CD4-positive, alpha-beta T cell treated with Interleukin-15 for 4 hours (primary cell): ENCODE measurements around the gene EXOC7.
"Not testable (repeated sequence)": the region's sequence is repeated elsewhere in the genome, so short reads cannot be mapped to it uniquely, and the experiment has no call there.

Experiments
- DNase-seq: peaks from one replicate; pipeline ENCODE4 v3.0.0-alpha.2; 2020; ENCODE audit warnings: low spot score

EXOC7 gene

GRCh38 chr17:76075364-76076145 lies 28.0 kb downstream of the EXOC7 start:
- no peak for DNase-seq

GRCh38 chr17:76074390-76075363 lies 28.9 kb downstream of the EXOC7 start, which contains the start of gene GALR2:
Gene GALR2 (plus strand): TSS chr17:76074781. CDS start chr17:76074884, 103 bp downstream.
- no peak for DNase-seq

- peak; percentile 88 for DNase-seq
Observed at GRCh38 chr17:76072148-76072858, 31.3 kb downstream of the EXOC7 start, which contains the start of gene SRP68. Gene SRP68 (minus strand): TSS chr17:76072517. CDS start chr17:76072491, 26 bp downstream.

- no peak for DNase-seq
Observed at GRCh38 chr17:76071531-76072147, 31.9 kb downstream of the EXOC7 start.

- no peak for DNase-seq
Observed at GRCh38 chr17:76065775-76066174, 37.8 kb downstream of the EXOC7 start.

GRCh38 chr17:76063875-76064546 lies 39.6 kb downstream of the EXOC7 start:
- DNase-seq: peak; percentile 38

GRCh38 chr17:76058264-76058663 lies 45.3 kb downstream of the EXOC7 start:
- DNase-seq: not testable (repeated sequence)

- no peak for DNase-seq
Observed at GRCh38 chr17:76056882-76057281, 46.7 kb downstream of the EXOC7 start.

GRCh38 chr17:76054112-76054476 lies 49.5 kb downstream of the EXOC7 start:
- no peak for DNase-seq

GRCh38 chr17:76053246-76054111 lies 50.1 kb downstream of the EXOC7 start:
- DNase-seq: no peak

GRCh38 chr17:76051561-76051960 lies 52.0 kb downstream of the EXOC7 start:
- no peak for DNase-seq

GRCh38 chr17:76050538-76051467 lies 52.8 kb downstream of the EXOC7 start:
- no peak for DNase-seq

- DNase-seq: no peak
Observed at GRCh38 chr17:76049836-76050537, 53.6 kb downstream of the EXOC7 start.

- DNase-seq: no peak
Observed at GRCh38 chr17:76049239-76049638, 54.3 kb downstream of the EXOC7 start.

- DNase-seq: peak; percentile 28
Observed at GRCh38 chr17:76048711-76049110, 54.9 kb downstream of the EXOC7 start.

- DNase-seq: no peak
Observed at GRCh38 chr17:76048025-76048605, 55.5 kb downstream of the EXOC7 start.

- no peak for DNase-seq
Observed at GRCh38 chr17:76046064-76046463, 57.5 kb downstream of the EXOC7 start.

GRCh38 chr17:76044475-76045007 lies 59.0 kb downstream of the EXOC7 start:
- not testable (repeated sequence) for DNase-seq
